Lower leg skin (tissue), 3 donors: ENCODE data around the gene NT5DC3.

Experiments
- CTCF ChIP-seq, 3 donors: fragments of 450-650 bp; IDR thresholded peaks; one replicate each; pipeline ENCODE4 v1.5.1; 2016; ENCODE audit warnings: antibody characterized with exemption in 3 of 3, mild to moderate bottlenecking in 3 of 3, moderate library complexity in 2 of 3
- POLR2A ChIP-seq, 2 donors: fragments of 450-650 bp; IDR thresholded peaks; one replicate each; pipeline ENCODE4 v1.6.1; 2016 to 2017; ENCODE audit warnings: antibody characterized with exemption in 2 of 2, mild to moderate bottlenecking in 1 of 2, moderate library complexity in 1 of 2

- no peak for TF ChIP-seq CTCF (IDR thresholded peaks at IDR 0.05)
- TF ChIP-seq POLR2A (IDR thresholded peaks at IDR 0.05) = no peak
Measured at GRCh38 chr12:103799504-103799856, 41.6 kb downstream of the NT5DC3 start.
